Stomach (tissue), 4 donors: Measurements from ENCODE around the gene CD86.

Experiments used
- CTCF ChIP-seq, 7 experiments: fragments of 450-650 bp in 4 of 7; fragments of 200-600 bp in 3 of 7; sonication (generic) in 3 of 7; IDR thresholded peaks; one replicate each; pipeline ENCODE4 v1.5.1; 2016 to 2019; ENCODE audit warnings: antibody characterized with exemption in 7 of 7, control low read depth in 2 of 7, mild to moderate bottlenecking in 1 of 7
- POLR2A ChIP-seq, 4 donors: fragments of 450-650 bp; IDR thresholded peaks; one replicate each; pipeline ENCODE4 v1.6.1; 2016; ENCODE audit warnings: antibody characterized with exemption in 4 of 4, control low read depth in 2 of 4, mild to moderate bottlenecking in 1 of 4, moderate library complexity in 1 of 4

DNA sequence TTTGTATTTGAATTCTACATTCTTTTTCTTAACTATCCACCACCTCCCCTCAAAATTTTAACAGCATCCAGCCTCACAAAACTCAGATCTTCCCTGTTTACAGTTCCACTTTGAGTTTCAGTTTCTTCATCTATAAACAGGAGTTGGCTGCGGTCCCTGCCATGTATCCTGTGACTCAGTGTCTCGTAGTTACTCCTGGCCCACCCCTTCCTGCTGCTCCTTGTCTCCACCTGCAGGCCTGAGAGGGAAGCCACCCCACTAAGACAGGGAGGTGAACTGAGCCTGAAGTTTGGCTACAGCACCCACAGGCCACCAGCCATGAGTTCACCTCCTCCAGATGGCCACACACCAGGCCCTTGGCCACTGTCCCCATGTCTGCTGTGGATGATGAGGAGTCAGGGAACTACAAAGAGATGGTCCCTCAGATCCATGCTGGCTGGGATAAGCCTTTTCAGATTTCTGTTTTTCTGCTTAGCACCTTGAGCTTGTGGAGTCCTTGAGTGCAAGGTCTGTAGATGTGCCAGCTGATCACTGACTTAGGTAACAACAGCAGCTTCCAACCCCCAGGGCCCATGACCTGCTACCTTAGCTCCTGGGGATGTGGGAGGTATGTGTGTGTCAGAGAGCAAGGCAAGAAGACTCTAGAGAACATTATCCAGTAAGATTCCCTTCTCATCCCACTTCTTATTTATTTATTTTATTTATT lies 37.5 kb downstream of the CD86 start:
- TF ChIP-seq POLR2A (IDR thresholded peaks at IDR 0.05) (no peak), CTCF (IDR thresholded peaks at IDR 0.05) (peak in 1 of 7 experiments; percentile 15)
